Gastrocnemius medialis (tissue), 4 donors: ENCODE measurements around the gene SLC35D3. TPM values are rescaled to one million over a fixed set of nuclear protein-coding genes. Genes with fewer than 3 reads are reported as not detected.

ENCODE experiments used
- ATAC-seq, 2 donors: fragments of 150-250 bp; one replicate each; pipeline ENCODE4 v1.9.1; 2016
- DNase-seq, 2 donors: peaks; one replicate each; pipeline ENCODE4 v3.0.0-alpha.2; 2019
- H3K27ac ChIP-seq, 4 donors: fragments of 200-600 bp; sonication (generic); 1 replicate in 1 of 4; 2 replicates in 3 of 4; pipeline ENCODE4 v1.5.1; 2016 to 2018; ENCODE audit warnings: mild to moderate bottlenecking in 2 of 4, moderate library complexity in 1 of 4
- H3K27me3 ChIP-seq, 3 donors: fragments of 200-600 bp; sonication (generic) in 2 of 3; 1 replicate in 1 of 3; 2 replicates in 2 of 3; pipeline versions ENCODE4 v1.5.1 to v1.6.0; 2016 to 2019; ENCODE audit warnings: mild to moderate bottlenecking in 1 of 3, moderate library complexity in 1 of 3
- H3K36me3 ChIP-seq, 2 donors: fragments of 200-600 bp; sonication (generic) in 1 of 2; one replicate each; pipeline ENCODE4 v1.5.1; 2017 to 2018
- H3K4me1 ChIP-seq, 2 donors: fragments of 200-600 bp; sonication (generic) in 1 of 2; one replicate each; pipeline ENCODE4 v1.5.1; 2016 to 2017; ENCODE audit warnings: mild to moderate bottlenecking in 2 of 2
- H3K4me3 ChIP-seq, 4 donors: fragments of 200-600 bp; sonication (generic) in 3 of 4; 1 replicate in 1 of 4; 2 replicates in 3 of 4; pipeline ENCODE4 v1.5.1; 2016 to 2019; ENCODE audit warnings: mild to moderate bottlenecking in 2 of 4
- H3K9me3 ChIP-seq, 3 donors: fragments of 200-600 bp; sonication (generic) in 2 of 3; 1 replicate in 1 of 3; 2 replicates in 2 of 3; pipeline ENCODE4 v1.5.1; 2016 to 2019
- CTCF ChIP-seq, 5 experiments: fragments of 450-650 bp in 3 of 5; fragments of 200-600 bp in 2 of 5; sonication (generic) in 2 of 5; IDR thresholded peaks in 4 of 5; conservative IDR thresholded peaks in 1 of 5; 1 replicate in 4 of 5; 2 replicates in 1 of 5; pipeline ENCODE4 v1.5.1; 2016 to 2019; ENCODE audit warnings: antibody characterized with exemption in 5 of 5, mild to moderate bottlenecking in 3 of 5, moderate library complexity in 3 of 5
- POLR2A ChIP-seq, 2 donors: fragments of 450-650 bp; IDR thresholded peaks; one replicate each; pipeline ENCODE4 v1.6.1; 2017; ENCODE audit warnings: antibody characterized with exemption in 2 of 2, mild to moderate bottlenecking in 2 of 2, moderate library complexity in 2 of 2
- in situ Hi-C, 4 donors: fragments of 200-750 bp; cut with MboI; loops; one replicate each; pipeline versions ENCODE4 v1.15.0 to v1.8.0; 2017; ENCODE audit warnings: low sequenced_read_pairs in 4 of 4
- intact Hi-C: fragments of 100-400 bp; cut with DNase I; formaldehyde crosslinking; loops from one replicate; pipeline ENCODE4 v1.15.1; 2023; ENCODE audit warnings: low total_unique reads
- total RNA-seq, 4 donors: library from RNA; depleted of rRNA; stranded (reverse); fragments of >200 nt; gene quantifications; one replicate each; pipeline versions ENCODE4 v1.1.0 to v1.2.3, GENCODE V29; 2016

The SLC35D3 gene
- total RNA-seq, 4 donors from 2014 or later = not detected

DNA sequence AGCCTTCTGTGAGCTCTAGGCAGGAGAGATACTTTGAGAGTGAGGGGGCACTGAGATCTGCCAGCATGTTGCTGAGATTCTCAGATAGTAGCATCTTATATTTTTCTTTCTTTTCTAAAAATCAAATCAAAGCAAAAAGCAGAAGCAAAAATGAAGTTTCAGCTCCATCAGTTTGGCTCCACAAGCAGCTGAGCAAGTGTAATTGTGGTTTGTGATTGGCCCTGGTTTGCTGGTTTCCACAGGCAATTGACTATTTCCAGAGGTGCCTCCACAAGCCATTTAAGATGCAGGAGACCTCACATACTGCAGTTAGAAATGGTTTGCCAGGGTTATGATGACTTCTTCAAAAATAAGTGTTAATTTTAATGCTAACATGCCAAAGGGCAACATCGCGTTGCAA is 4.3 kb downstream of the SLC35D3 start:
- no peak for ATAC-seq
- Histone ChIP-seq H3K9me3 (no peaks in the 10 kb centered on the region), H3K4me1 (peaks cover 0 to 16% of the 10 kb centered on the region in 2 donors), H3K4me3 (no peak overlapping the region), H3K27me3 (peaks cover 19 to 26% (median 26%) of the 10 kb centered on the region in 3 donors), H3K36me3 (no peaks in the 10 kb centered on the region), H3K27ac (no peak overlapping the region)
- TF ChIP-seq POLR2A (IDR thresholded peaks at IDR 0.05) (no peak), CTCF (IDR thresholded peaks at IDR 0.05 in 4 of 5, conservative IDR thresholded peaks at IDR 0.05 in 1 of 5) (no peak)
- intact Hi-C loops (no loop called here), in situ Hi-C loops (no loop called here)
- DNase-seq = no peak

DNA sequence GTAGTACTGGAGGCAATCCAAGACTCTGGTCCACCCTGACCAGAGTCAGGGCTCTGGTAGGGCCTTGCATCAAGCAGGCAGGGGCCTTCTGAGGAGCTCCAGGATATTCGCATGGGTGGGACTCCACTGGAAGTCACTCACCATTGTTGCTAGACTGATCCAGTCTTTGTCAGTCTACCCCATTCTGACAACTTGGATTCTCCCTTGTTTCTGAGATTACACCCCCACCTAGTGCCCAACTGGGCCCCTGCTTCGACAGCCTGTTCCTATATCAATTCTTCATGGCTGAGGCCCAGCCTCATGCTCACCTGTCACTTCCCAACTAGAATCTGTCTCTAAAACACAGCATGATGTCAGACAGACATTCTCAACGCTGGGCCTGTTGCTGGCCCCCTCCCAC is 5.2 kb downstream of the SLC35D3 start:
- Histone ChIP-seq H3K27ac (no peak overlapping the region), H3K36me3 (no peaks in the 10 kb centered on the region), H3K9me3 (no peaks in the 10 kb centered on the region), H3K4me1 (peaks cover 0 to 9% of the 10 kb centered on the region in 2 donors), H3K27me3 (peaks cover 11 to 18% (median 16%) of the 10 kb centered on the region in 3 donors), H3K4me3 (no peak overlapping the region)
- ATAC-seq = no peak
- no peak for TF ChIP-seq POLR2A (IDR thresholded peaks at IDR 0.05)
- peak in 2 of 5 experiments; percentile 12 to 31 for TF ChIP-seq CTCF (IDR thresholded peaks at IDR 0.05 in 4 of 5, conservative IDR thresholded peaks at IDR 0.05 in 1 of 5)
- intact Hi-C loops = no loop called here
- in situ Hi-C loops = no loop called here
- DNase-seq = no peak

GRCh38 chr6:136930528-136930927 is 8.4 kb downstream of the SLC35D3 start:
- H3K36me3 ChIP-seq = no peaks in the 10 kb centered on the region
- ATAC-seq (no peak), DNase-seq (no peak)
- intact Hi-C loops (no loop called here), in situ Hi-C loops (no loop called here)
- no peak overlapping the region for H3K27ac ChIP-seq
- H3K27me3 ChIP-seq = no peaks in the 10 kb centered on the region
- H3K4me1 ChIP-seq = no peaks in the 10 kb centered on the region
- TF ChIP-seq POLR2A (IDR thresholded peaks at IDR 0.05) (no peak), CTCF (IDR thresholded peaks at IDR 0.05 in 4 of 5, conservative IDR thresholded peaks at IDR 0.05 in 1 of 5) (no peak)
- no peak overlapping the region for H3K4me3 ChIP-seq
- no peaks in the 10 kb centered on the region for H3K9me3 ChIP-seq

DNA sequence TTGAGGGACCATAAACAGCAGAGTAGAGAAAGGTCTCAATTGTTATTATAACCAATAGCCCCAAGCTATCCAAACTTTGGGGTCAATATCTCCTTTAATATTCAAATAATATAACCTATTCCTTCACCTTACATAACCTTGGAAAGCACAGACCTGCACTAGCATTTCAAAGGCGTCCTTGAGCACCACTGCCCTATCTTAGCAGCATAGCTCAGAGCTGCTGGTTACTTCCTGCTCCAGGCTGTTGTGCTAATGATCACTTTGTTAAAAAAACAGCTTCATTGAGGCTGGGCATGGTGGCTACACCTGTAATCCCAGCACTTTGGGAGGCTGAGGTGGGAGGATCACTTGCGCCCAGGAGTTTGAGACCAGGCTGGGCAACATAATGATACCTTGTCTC is 10.5 kb downstream of the SLC35D3 start:
- intact Hi-C loops (no loop called here), in situ Hi-C loops (no loop called here)
- TF ChIP-seq CTCF (IDR thresholded peaks at IDR 0.05 in 4 of 5, conservative IDR thresholded peaks at IDR 0.05 in 1 of 5) (no peak), POLR2A (IDR thresholded peaks at IDR 0.05) (no peak)
- H3K4me1 ChIP-seq = no peaks in the 10 kb centered on the region
- no peak for DNase-seq
- no peak overlapping the region for H3K27ac ChIP-seq
- ATAC-seq = no peak
- H3K4me3 ChIP-seq = no peak overlapping the region
- H3K36me3 ChIP-seq = no peaks in the 10 kb centered on the region
- H3K27me3 ChIP-seq = no peaks in the 10 kb centered on the region
- no peaks in the 10 kb centered on the region for H3K9me3 ChIP-seq

GRCh38 chr6:136945072-136945471 is 23.0 kb downstream of the SLC35D3 start:
- DNase-seq = no peak
- Histone ChIP-seq H3K9me3 (no peaks in the 10 kb centered on the region), H3K27ac (no peak overlapping the region), H3K4me1 (no peaks in the 10 kb centered on the region), H3K27me3 (no peaks in the 10 kb centered on the region), H3K36me3 (no peaks in the 10 kb centered on the region), H3K4me3 (no peak overlapping the region)
- in situ Hi-C loops = no loop called here
- intact Hi-C loops = no loop called here
- TF ChIP-seq CTCF (IDR thresholded peaks at IDR 0.05 in 4 of 5, conservative IDR thresholded peaks at IDR 0.05 in 1 of 5) (no peak), POLR2A (IDR thresholded peaks at IDR 0.05) (no peak)
- ATAC-seq = no peak
